Type B pancreatic cell (in vitro differentiated cells): Measurements from ENCODE around the gene GCAT. TPM values are rescaled to one million over a fixed set of nuclear protein-coding genes. Genes with fewer than 3 reads are reported as not detected.

Experiments
- DNase-seq: peaks from one replicate; pipeline ENCODE4 v3.0.0; 2021; ENCODE audit warnings: mixed read lengths; ENCODE audit not compliant: unreplicated experiment; ENCODE audit errors: extremely low spot score
- H3K27ac Mint-ChIP-seq: 2 replicates; pipeline ENCODE4 v1.8.0; 2021; ENCODE audit warnings: mild to moderate bottlenecking, mixed read lengths
- H3K27me3 Mint-ChIP-seq: 2 replicates; pipeline ENCODE4 v1.8.0; 2021; ENCODE audit warnings: mixed read lengths
- H3K36me3 Mint-ChIP-seq: 2 replicates; pipeline ENCODE4 v1.8.0; 2021; ENCODE audit warnings: mixed read lengths
- H3K4me1 Mint-ChIP-seq: one replicate; pipeline ENCODE4 v1.8.0; 2021; ENCODE audit warnings: mixed read lengths; ENCODE audit not compliant: unreplicated experiment
- H3K4me3 Mint-ChIP-seq: 2 replicates; pipeline ENCODE4 v1.8.0; 2021; ENCODE audit warnings: mild to moderate bottlenecking, mixed read lengths
- H3K9me3 Mint-ChIP-seq: 2 replicates; pipeline ENCODE4 v1.8.0; 2021; ENCODE audit warnings: mixed read lengths
- total RNA-seq: library from RNA; stranded (reverse); gene quantifications from 2 replicates; pipeline ENCODE4 v1.2.1, GENCODE V29; 2021; ENCODE audit warnings: low replicate concordance
- TF ChIP-seq, protein P1 (sequence below): fragments of 200-600 bp; sonication (generic); conservative IDR thresholded peaks from 2 replicates; pipeline ENCODE4 v1.5.0; 2021; ENCODE audit warnings: antibody characterized with exemption, mild to moderate bottlenecking

GCAT gene
- total RNA-seq, 1 donor from 2014 or later = 27.4 TPM

DNA sequence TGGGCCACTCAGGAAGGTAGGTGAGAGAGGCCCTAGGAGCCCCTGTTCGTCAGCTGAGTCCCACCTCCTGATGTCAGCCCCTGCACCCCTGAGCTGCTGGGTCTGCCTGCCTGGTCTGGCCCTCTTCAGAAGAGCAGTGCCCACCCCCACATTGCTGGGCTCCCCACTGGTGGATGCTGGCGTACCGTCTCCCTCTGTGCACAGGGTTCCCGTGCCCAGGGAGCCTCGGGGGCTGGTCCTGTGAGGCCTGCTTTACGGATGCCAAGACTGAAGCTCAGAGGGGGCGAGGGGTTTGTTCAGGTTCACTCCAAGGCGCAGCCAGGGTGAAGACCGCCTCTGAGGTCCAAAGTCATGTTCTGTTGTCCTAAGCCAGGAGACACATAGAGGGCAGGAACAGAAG is 44.7 kb upstream of the GCAT start:
- no peaks in the 10 kb centered on the region for H3K27me3 Mint-ChIP-seq
- TF ChIP-seq, protein P1, sequence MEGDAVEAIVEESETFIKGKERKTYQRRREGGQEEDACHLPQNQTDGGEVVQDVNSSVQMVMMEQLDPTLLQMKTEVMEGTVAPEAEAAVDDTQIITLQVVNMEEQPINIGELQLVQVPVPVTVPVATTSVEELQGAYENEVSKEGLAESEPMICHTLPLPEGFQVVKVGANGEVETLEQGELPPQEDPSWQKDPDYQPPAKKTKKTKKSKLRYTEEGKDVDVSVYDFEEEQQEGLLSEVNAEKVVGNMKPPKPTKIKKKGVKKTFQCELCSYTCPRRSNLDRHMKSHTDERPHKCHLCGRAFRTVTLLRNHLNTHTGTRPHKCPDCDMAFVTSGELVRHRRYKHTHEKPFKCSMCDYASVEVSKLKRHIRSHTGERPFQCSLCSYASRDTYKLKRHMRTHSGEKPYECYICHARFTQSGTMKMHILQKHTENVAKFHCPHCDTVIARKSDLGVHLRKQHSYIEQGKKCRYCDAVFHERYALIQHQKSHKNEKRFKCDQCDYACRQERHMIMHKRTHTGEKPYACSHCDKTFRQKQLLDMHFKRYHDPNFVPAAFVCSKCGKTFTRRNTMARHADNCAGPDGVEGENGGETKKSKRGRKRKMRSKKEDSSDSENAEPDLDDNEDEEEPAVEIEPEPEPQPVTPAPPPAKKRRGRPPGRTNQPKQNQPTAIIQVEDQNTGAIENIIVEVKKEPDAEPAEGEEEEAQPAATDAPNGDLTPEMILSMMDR = no peak
- H3K4me3 Mint-ChIP-seq = no peak overlapping the region
- peaks cover 8% of the 10 kb centered on the region for H3K4me1 Mint-ChIP-seq
- H3K36me3 Mint-ChIP-seq = peaks cover 16% of the 10 kb centered on the region
- H3K27ac Mint-ChIP-seq = no peak overlapping the region
- H3K9me3 Mint-ChIP-seq = no peaks in the 10 kb centered on the region
- DNase-seq = no peak

DNA sequence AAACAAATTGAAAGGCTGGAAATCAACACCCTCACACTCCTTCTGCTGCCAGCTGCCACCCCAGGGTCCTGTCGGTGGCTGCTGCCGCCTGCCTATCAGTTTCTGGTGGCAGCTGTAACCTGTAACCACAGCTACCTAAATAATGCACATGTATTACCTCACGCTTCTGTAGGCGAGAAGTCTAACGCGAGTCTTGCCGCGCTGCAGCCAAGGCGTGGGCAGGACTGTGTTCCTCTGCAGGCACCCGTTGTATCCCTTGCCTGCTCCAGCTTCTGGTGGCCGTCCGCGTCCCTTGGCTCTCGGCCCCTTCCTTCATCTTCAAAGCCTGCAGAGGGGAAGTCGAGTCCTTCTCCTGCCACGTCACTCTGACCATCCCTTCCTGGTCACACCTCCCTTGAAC is 44.1 kb upstream of the GCAT start:
- H3K4me3 Mint-ChIP-seq = no peak overlapping the region
- DNase-seq = no peak
- H3K9me3 Mint-ChIP-seq = no peaks in the 10 kb centered on the region
- H3K36me3 Mint-ChIP-seq = peaks cover 13% of the 10 kb centered on the region
- peaks cover 8% of the 10 kb centered on the region for H3K4me1 Mint-ChIP-seq
- TF ChIP-seq, protein P1 = no peak
- H3K27me3 Mint-ChIP-seq = no peaks in the 10 kb centered on the region
- H3K27ac Mint-ChIP-seq = no peak overlapping the region

DNA sequence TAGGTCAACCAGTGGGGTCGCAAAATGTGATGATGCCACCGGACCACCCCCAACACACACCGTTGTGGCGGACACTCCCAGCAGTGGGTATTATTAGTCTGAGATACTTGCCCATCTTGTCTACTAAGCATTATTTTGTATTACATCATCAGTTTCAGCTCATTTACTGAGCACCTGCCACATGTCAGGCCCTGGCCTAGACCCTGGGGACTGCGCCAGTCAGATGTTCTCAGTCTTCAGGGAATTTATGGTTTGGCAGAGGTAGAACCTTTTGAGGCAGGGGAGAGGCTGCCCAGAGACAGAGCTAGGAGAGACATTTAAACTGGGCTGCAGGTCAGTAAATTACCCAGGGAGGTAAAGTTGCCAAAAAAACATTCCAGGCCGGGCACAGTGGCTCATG is 43.1 kb upstream of the GCAT start:
- peaks cover 13% of the 10 kb centered on the region for H3K36me3 Mint-ChIP-seq

DNA sequence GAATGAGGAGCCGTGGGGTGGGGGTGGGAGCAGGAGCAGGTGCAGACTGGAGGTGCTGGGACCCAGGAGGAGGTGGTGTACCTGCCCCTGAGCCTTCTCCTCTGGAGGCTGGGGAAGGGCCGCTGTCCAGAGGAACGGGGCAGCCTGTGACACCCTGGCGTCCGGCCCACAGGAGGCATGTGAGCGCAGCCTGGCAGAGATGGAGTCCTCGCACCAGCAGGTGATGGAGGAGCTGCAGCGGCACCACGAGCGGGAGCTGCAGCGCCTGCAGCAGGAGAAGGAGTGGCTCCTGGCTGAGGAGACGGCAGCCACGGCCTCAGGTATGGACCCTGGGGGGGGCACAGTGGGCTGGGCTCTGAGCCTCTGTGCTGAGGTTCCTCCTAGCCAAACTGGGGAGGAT is 42.2 kb upstream of the GCAT start:
- no peak for DNase-seq
- Mint-ChIP-seq H3K27ac (no peak overlapping the region), H3K4me3 (no peak overlapping the region), H3K27me3 (no peaks in the 10 kb centered on the region), H3K36me3 (peaks cover 6% of the 10 kb centered on the region), H3K4me1 (peaks cover 8% of the 10 kb centered on the region), H3K9me3 (no peaks in the 10 kb centered on the region)
- TF ChIP-seq, protein P1 = no peak

More for the DNA sequence above, 43.1 kb upstream of the GCAT start:
- Mint-ChIP-seq H3K4me3 (no peak overlapping the region), H3K27me3 (no peaks in the 10 kb centered on the region), H3K27ac (no peak overlapping the region), H3K9me3 (no peaks in the 10 kb centered on the region), H3K4me1 (peaks cover 8% of the 10 kb centered on the region)
- TF ChIP-seq, protein P1 = no peak
- DNase-seq = no peak

DNA sequence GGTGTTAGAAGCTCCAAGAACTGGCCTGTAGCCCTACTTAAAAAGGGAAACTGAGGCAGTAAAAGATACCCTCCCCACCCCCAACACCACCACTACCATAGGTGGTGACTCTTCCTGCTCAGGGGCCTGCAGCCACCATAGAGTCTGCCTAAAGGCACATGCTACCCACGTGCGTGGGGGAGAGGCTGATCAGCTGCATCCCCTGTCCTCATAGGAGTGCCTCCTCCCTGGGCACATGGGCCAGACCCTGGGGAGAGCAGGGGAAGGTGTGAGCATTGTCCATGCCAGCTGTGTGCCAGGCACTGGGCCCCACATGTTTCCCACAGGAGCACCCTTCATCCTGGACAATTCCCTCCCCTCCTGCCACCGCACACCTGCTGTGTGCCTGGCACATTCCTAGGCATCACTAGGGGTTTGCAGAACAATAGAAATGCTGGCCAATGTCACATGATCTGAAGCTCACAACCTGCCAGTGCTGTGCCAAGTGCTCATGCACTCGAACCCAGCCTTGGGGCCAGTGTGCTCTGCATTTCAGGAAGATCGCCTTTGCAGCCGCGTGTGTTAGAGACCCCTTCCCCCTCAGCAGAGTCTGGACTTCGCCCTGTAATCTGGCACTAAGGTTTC is 41.7 kb upstream of the GCAT start:
- H3K27ac Mint-ChIP-seq = no peak overlapping the region
- H3K9me3 Mint-ChIP-seq = no peaks in the 10 kb centered on the region
- TF ChIP-seq, protein P1 = no peak
- DNase-seq = no peak
- H3K36me3 Mint-ChIP-seq = peaks cover 6% of the 10 kb centered on the region
- peaks cover 5% of the 10 kb centered on the region for H3K4me1 Mint-ChIP-seq
- H3K4me3 Mint-ChIP-seq = no peak overlapping the region
- no peaks in the 10 kb centered on the region for H3K27me3 Mint-ChIP-seq
